ENCODE results near the gene S100B.

The S100B gene

GRCh38 chr21:46560568-46561444, 44.1 kb downstream of the S100B start:
- DNase-seq (ENCODE audit: low read depth in 2 of 2) = no peak

- no peak for DNase-seq (ENCODE audit: low read depth in 2 of 2)
These were observed 45.4 kb downstream of the S100B start for GRCh38 chr21:46559291-46559983.

- no peak for DNase-seq (ENCODE audit: low read depth in 2 of 2)
These were observed 46.9 kb downstream of the S100B start for GRCh38 chr21:46557919-46558392.

GRCh38 chr21:46557469-46557868, 47.4 kb downstream of the S100B start:
- no peak for DNase-seq (ENCODE audit: low read depth in 2 of 2)

- DNase-seq (ENCODE audit: low read depth in 2 of 2) = no peak
These were observed 48.1 kb downstream of the S100B start for GRCh38 chr21:46556802-46557201.

- no peak for DNase-seq (ENCODE audit: low read depth in 2 of 2)
These were observed 49.2 kb downstream of the S100B start for GRCh38 chr21:46555678-46556077.

GRCh38 chr21:46555225-46555617, 49.7 kb downstream of the S100B start:
- DNase-seq (ENCODE audit: low read depth in 2 of 2) = no peak

- DNase-seq (ENCODE audit: low read depth in 2 of 2) = no peak
These were observed 50.3 kb downstream of the S100B start for GRCh38 chr21:46554431-46555224.

GRCh38 chr21:46553993-46554392, 50.9 kb downstream of the S100B start:
- DNase-seq (ENCODE audit: low read depth in 2 of 2) = no peak

GRCh38 chr21:46552865-46553379, 52.0 kb downstream of the S100B start:
- no peak for DNase-seq (ENCODE audit: low read depth in 2 of 2)

- DNase-seq (ENCODE audit: low read depth in 2 of 2) = no peak
These were observed 52.6 kb downstream of the S100B start for GRCh38 chr21:46552274-46552673.

- DNase-seq (ENCODE audit: low read depth in 2 of 2) = no peak
These were observed 53.1 kb downstream of the S100B start for GRCh38 chr21:46551636-46552241.

- no peak for DNase-seq (ENCODE audit: low read depth in 2 of 2)
These were observed 54.6 kb downstream of the S100B start for GRCh38 chr21:46550116-46550941.

- DNase-seq (ENCODE audit: low read depth in 2 of 2) = no peak
These were observed 55.2 kb downstream of the S100B start for GRCh38 chr21:46549650-46550049.

Measured in fibroblast of skin of left biceps (primary cell).